ENCODE measurements around the gene TRIM37.
"Not testable (repeated sequence)": the region's sequence is repeated elsewhere in the genome, so short reads cannot be mapped to it uniquely, and the experiment has no call there.

The TRIM37 gene, protein sequence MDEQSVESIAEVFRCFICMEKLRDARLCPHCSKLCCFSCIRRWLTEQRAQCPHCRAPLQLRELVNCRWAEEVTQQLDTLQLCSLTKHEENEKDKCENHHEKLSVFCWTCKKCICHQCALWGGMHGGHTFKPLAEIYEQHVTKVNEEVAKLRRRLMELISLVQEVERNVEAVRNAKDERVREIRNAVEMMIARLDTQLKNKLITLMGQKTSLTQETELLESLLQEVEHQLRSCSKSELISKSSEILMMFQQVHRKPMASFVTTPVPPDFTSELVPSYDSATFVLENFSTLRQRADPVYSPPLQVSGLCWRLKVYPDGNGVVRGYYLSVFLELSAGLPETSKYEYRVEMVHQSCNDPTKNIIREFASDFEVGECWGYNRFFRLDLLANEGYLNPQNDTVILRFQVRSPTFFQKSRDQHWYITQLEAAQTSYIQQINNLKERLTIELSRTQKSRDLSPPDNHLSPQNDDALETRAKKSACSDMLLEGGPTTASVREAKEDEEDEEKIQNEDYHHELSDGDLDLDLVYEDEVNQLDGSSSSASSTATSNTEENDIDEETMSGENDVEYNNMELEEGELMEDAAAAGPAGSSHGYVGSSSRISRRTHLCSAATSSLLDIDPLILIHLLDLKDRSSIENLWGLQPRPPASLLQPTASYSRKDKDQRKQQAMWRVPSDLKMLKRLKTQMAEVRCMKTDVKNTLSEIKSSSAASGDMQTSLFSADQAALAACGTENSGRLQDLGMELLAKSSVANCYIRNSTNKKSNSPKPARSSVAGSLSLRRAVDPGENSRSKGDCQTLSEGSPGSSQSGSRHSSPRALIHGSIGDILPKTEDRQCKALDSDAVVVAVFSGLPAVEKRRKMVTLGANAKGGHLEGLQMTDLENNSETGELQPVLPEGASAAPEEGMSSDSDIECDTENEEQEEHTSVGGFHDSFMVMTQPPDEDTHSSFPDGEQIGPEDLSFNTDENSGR

DNA sequence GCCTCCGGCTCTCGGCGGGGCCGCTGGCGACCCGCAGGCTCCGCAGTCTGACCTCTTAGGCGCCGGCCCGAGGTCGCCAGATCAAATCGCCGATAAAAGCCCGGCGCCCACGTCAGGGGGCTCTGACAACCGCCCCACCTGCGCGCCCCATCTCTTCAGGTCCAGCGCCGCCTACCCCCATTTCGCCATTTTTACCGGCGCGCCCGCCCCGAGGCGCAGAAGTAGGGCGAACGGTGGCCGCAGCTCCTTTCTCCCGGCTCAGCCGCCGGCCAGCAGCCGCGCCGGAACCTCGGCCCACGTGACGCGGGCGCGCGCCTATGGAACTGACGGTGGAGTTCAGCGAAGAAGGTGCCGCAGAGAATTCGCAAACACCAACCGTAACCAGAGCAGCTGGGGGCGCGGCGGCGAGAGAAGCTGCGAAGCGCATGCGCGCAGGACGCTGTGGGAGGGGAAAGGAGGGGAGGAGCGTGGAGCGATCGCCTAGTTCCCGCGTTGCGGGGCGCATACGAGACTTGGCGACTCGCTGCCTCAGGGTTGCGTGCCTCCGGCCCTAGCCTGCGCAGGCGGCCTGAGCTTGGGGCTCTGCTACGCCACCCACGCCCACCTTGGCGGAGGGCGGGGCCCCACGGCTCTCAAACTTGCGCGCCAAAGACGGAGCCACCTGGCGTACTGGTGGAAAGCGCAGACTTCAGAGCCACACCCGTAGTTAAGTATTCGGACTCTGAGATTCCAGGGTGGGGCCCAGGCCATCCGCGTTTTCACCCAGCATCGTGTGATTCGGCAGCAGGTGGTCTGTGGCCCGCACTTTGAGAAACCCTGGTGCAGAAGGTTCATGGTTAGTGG, at the start of gene TRIM37:
TSS of gene TRIM37 (minus strand) at position 418 of the 843 bp plus-strand sequence. CDS start 419 bp downstream, outside the sequence.
- DNase-seq (ENCODE audit: low read depth, low spot score), result peak; percentile 97

DNA sequence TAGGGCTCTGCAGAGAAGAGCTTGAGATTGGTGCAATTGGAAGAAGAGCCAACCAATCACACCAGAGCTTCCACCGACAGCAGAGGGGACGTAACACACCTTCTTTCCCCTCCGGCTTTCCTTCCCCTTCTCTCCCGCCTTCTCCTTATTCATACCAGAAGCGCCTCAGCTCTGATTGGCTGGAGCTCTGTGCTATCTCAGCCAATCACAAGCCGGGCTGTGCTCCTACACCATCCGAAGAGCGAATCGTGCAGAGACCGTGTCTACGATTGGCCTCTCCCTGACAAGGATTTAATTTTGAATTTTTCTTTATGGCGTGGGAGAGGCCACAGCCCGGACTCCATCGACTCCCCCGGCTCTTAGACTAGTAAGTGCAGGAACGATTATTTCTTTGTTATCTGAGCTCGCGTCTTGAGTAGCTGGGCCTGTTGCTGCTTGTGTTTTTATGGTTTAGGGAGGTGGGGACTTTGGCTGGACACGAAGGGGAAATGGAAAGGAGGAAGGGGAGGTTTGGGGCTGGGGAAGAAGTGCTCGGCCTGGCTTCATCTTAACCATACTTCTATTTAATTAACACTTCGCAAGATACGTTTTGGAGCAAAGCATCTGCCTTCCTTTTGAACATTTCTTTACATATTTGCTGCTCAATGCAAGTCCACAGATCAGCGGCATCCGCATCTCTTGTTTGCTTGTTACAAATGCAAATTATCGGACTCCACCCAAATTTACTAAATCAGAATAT, 48.9 kb upstream of the TRIM37 start, which contains the start of gene PRR11:
TSS of gene PRR11 (plus strand) at position 308 of the 739 bp plus-strand sequence. CDS start 14,007 bp downstream, outside the sequence.
- DNase-seq (ENCODE audit: low read depth, low spot score), result peak; percentile 89

DNA sequence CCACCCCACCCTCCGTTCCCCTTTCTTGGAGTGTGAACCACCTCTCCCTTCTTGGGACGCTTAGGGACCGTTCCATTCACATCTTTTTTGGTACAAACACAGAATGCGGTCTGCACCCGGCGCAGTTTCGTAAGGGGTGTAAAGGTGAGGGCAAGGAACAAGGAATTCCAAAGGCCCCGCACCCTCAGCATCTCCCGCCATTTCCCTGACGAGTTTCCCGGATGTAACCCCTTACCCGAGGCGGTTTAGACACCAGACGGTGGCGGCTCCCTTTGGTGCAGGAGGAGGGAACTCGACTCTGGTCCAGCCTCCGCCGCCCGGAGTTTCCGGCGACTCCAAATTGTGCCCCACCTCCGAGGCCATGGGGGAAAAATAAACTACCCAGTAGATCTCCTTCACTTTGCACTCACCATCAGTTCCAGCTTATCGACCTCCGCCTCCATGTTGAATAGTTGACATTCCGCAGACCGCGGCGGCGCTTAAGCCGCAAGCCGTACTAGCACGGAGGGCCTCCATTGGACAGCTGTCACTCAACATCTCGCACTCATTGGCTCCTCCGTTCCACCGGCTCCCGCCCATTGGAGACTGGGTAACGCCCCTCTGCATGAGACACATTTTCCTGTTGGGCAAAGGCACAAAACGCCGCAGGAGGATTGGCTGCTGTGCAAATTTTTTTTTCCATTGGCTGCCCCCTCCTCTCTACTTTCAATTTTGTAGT, 48.2 kb upstream of the TRIM37 start, which contains the start of gene SKA2:
TSS of gene SKA2 (minus strand) at position 466 of the 718 bp plus-strand sequence. CDS start at position 443, 23 bp downstream.
- peak; percentile 97 for DNase-seq (ENCODE audit: low read depth, low spot score)

DNA sequence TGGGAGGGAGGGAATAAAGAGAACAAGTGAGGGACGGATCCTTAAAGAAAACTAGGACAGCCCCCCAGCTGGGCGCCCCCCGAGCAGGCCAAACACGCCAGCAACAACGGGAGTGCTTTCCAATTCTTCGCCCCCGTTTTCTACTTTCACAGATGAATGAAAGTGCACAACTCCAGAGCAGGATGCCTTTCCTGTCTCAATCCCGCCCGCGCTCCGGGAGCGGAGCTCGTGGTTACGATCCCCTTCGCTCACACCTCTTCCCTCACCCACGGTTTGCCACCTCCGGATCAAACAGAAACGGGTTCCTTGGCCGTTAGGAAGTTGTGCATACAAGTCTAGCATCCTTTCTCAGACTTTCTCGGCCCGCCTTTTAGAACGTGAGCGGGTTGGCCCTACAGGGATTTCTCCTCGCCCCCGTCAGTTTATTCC, 47.6 kb upstream of the TRIM37 start:
- DNase-seq (ENCODE audit: low read depth, low spot score), result no peak

DNA sequence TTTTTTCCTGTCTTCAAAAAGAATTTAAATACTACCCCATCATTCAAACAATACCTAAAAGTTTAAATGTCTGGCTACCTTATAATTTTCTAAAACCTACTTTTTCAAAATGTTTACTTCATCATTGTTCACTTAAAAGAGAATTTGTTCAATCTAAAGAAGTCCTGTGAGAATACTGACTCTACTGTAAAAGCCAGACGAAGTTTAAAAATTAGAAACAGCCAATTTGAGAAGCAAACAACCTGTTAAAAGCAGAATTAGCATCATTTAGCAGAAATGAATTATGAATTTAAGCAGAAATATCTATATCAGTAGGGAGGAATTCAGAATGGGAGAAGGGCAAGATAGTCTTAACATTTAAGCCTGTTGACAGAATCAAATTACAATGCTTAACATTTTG, 46.2 kb upstream of the TRIM37 start:
- DNase-seq (ENCODE audit: low read depth, low spot score), result no peak

DNA sequence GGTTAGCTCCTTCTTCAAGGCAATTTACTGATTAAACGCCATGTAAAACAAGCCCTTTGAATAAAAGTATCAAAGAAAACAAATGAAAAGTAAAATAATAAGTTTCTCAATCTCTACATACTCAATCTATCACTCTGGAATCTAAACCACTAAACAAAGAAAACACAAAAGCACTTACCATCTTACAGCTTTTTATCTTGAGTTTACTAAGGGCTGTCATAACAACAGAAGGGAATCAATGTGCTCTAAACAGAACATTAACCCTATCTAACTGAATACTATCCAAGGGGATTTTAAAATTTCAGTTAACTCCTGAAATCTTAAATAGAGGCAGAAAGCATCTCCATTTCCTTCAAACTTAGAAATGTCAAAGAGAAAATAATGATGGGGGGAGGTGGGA, 44.9 kb upstream of the TRIM37 start:
- DNase-seq (ENCODE audit: low read depth, low spot score), result no peak

DNA sequence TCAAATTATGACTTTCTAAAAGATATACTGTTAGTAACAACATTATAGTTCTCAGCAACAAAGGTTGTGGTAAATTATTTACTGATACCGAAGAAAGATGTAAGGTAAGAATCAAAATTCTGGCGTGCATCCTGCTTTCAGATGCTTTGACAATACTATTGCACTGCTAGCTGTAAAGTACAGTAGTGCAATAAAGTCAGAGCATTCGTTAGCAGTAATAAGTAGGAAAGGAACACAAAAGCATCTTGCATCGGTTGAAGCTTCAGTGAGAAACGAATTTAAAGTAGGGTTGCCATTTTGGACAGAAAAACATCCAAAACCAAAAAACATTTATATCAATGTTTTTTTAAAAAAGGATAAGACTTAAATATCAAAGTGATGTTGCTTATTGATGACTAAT, 44.3 kb upstream of the TRIM37 start:
- DNase-seq (ENCODE audit: low read depth, low spot score), result no peak

DNA sequence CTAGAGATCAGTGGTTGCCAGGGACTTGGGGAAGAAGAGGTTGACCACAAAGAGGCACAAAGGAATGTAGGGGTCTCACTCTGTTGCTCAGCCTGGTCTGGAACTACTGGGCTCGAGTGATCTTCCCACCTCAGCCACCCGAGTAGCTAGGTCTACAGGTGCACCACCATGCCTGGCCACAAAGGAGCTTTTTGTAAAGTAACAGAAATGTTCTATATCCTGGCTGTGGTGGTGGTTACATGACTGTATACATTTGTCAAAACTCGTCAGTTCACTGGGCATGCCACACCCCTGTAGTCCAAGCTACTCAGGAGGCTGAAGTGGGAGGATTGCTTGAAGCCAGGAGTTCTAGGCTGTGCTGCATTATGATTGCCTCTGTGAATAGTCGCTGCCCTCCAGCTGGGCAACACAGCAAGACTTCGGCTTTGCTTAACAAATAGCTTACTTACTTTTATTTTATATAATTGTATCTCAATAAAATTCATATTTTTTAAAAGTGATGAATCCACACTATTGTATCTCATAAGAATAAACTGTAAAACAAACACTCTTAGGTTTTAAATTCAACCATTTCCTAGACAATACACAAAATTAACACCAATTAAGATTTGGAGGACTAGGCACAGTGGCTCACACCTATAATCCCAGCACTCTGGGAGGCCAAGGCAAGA, 43.3 kb upstream of the TRIM37 start:
- no peak for DNase-seq (ENCODE audit: low read depth, low spot score)

DNA sequence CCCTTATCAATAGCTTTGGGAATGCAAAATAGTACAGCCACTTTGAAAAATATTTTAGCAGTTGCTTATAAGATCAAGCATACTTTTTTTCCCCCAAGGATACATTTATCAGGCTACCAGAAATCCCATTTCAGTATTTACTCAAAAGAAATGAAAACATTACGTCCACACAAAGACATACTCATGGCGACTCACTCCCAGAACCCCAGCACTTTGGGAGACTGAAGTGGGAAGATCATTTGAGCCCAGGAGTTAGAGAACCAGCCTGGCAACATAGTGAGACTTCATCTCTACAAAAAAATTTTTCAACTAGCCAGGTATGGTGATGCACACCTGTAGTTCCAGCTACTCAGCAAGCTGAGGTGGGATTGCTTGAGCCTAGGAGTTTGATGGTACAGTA, 42.4 kb upstream of the TRIM37 start:
- no peak for DNase-seq (ENCODE audit: low read depth, low spot score)

DNA sequence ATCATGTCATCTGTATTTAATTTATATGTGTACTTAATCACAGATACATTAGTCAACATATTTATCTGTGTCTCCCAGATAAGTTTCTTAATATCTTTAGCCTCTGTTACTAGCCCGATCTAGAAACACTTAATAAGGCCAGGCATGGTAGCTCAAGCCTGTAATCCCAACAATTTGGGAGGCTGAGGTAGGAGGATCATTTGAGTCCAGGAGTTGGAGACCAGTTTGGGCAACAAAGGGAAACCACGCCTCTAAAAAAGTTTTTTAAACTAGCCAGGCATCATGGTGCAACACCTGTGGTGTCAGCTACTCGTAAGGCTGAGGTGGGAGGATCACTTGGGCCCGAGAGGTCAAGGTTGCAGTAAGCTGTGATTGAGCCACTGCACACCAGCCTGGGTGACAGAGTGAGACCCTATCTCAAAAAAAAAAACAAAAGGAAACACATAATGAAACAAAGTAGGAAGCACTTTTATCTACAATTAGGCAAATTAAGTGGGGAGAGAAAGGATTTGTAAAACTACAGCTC, 39.0 kb upstream of the TRIM37 start:
- no peak for DNase-seq (ENCODE audit: low read depth, low spot score)

DNA sequence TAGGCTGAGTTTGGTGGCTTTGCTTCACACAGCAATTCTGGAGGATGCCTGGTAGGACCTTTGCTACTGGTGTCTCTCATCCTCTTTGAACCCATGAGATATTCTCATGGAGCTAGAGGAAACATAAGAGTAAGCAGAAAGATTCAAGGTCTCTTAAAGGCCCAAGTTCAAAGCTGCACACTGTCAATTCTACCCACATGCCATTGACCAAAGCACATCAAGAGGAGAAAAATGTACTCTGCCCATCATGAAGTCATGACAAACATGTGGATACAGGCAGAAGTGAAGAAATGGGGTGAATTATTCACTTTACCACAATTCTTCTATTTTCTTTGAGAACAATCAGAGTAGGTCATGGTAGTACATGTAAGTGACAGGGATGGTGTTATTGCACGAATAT, 35.2 kb upstream of the TRIM37 start:
- DNase-seq (ENCODE audit: low read depth, low spot score), result no peak

DNA sequence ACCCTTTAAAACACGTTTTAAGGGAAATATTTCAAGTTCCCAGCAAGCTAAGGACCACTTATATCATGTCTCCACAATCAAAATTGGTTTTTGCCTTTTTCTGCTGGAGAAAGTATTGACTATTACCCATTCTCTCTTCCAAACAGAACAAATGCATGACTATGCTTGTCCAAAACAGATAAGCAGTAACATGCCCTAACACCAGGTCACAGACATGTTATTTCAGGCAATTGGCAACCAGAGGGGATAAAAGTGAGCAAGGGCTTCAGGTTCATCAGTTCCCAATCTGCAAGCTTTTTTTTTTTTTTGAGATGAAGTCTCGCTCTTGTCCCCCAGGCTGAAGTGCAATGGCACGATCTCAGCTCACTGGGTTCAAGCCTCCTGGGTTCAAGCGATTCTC, 33.3 kb upstream of the TRIM37 start:
- DNase-seq (ENCODE audit: low read depth, low spot score), result no peak

DNA sequence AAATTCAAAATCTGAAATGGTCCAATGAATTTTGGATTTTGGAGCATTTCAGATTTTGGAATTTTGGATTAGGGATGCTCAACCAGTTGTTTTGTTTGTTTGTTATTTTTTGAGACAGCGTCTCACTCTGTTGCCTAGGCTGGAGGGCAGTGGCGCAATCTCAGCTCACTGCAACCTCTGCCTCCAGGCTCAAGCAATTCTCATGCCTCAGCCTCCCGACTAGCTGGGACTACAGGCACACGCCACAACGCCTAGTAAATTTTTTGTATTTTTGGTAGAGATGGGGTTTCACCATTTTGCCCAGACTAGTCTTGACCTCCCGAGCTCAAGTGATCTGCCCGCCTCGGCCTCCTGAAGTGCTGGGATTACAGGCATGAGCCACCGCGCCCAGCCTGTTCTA, 31.7 kb upstream of the TRIM37 start:
- DNase-seq (ENCODE audit: low read depth, low spot score), result not testable (repeated sequence)

DNA sequence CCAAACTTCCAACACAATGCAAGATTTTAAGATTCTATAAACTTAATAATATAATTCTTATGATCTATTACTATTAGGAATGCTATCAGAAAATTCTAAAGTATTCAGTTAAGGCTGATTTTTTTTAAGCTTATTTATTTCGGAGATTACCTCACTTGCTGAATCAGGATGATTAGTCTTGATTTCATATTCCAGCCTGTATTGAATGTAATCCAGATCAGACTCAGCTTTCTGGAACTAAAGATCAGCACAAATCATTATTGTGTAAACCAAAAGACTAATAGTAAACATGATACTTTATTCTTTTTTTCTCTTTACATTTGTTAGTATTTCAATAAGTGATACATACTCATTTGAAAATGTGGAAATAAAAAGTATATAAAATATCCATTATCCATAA, 24.5 kb upstream of the TRIM37 start:
- no peak for DNase-seq (ENCODE audit: low read depth, low spot score)

DNA sequence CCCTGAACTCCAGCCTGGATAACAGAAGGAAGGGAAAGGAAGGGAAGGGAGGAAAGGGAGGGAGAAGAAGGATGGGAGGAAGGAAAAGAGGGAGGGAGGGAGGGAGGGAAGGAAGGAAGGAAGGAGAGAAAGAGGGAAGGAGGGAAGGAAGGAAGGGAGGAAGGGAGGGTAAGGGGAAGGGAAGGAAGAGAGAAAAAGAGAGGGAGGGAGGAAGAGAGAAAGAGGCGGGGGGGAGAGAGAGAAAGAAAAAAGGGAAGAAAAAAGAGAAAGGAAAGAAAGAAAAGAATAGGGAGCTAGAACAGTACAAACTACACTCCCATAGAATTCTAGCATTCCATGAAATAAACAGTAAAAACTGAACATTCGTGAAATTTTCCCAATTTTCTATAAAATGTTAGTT, 23.1 kb upstream of the TRIM37 start:
- DNase-seq (ENCODE audit: low read depth, low spot score), result no peak

DNA sequence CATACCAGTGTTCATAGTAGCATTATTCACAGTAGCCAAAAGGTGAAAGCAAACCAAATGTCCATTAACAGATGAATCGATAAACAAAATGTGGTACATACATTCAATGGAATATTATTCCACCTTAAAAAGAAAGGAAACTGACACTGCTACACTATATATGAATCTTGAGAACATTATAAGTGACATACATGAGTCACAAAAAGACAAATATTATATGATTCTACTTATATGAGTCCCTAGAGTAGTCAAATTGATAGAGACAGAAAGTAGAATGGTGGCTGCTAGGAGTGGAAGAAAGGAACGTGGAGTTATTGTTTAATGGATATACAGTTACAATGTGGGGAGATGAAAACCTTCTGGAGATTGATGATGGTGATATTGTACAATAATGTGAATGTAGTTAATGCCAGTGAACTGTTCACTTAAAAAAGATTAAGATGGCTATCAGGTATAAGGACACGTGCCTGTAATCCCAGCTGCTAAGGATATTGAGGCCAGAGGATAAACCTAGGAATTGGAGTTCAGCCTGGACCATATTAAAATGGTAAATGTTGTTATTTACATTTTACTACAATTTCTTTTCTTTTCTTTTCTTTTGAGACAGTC, 20.2 kb upstream of the TRIM37 start:
- no peak for DNase-seq (ENCODE audit: low read depth, low spot score)

DNA sequence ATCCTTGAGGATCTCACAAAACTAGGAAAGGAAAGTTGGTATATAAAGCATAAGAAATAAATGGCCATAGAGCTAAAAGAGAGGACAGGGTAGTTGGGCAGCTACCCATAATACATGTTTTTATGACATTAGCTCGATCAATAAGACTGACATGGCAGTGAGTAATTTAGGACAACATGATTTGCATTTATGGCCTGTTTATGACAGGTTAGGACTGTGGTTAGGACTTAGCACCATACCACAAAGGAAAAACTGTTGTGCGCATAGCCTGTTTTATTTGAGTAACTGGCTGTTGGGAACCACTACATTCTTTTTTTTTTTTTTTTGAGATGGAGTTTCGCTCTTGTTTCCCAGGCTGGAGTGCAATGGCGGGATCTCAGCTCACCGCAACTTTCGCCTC, 18.0 kb upstream of the TRIM37 start:
- DNase-seq (ENCODE audit: low read depth, low spot score), result no peak

DNA sequence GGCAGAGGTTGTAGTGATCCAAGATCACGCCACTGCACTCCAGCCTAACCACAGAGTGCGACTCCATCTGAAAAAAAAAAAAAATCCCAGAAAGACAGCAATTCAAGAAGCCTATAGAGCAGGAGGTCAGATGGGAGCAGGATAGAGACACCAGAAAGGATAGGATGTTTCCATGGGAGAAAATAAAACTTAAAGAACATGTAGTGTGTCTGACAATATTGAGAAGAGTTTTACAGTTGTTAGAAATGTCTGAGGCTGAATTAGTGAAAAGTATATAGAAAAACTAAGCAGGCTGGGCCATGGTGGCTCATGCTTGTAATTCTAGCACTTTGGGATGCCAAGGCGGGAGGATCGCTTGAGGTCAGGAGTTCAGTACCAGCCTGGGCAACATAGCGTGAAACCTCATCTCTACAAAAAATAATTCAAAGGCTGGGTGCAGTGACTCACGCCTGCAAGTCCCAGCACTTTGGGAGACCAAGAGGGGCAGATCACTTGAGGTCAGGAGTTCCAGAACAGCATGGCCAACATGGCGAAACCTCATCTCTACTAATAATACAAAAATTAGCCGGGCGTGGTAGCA, 15.3 kb upstream of the TRIM37 start:
- no peak for DNase-seq (ENCODE audit: low read depth, low spot score)
